MM.1S (cell line): ENCODE results near the gene ARHGEF12.

ENCODE experiments used
- DNase-seq: peaks from one replicate; pipeline ENCODE4 v3.0.0-alpha.2; 2015
- H2AFZ ChIP-seq: fragments of 300-600 bp; sonication (generic); 2 replicates; pipeline ENCODE4 v1.6.0; 2016; ENCODE audit warnings: antibody characterized with exemption, low read length
- H3F3A ChIP-seq: fragments of 300-600 bp; sonication (generic); 2 replicates; pipeline ENCODE4 v1.6.1; 2016; ENCODE audit warnings: mild to moderate bottlenecking, antibody characterized with exemption, low read length, moderate library complexity, mixed read lengths; ENCODE audit not compliant: insufficient read depth
- H3K27ac ChIP-seq: fragments of 300-600 bp; sonication (generic); 2 replicates; pipeline ENCODE4 v1.5.1; 2016; ENCODE audit warnings: mild to moderate bottlenecking, low read length
- H3K27me3 ChIP-seq: fragments of 300-600 bp; sonication (generic); replicated peaks from 2 replicates; pipeline ENCODE4 v1.6.0; 2016; ENCODE audit warnings: low read length; ENCODE audit not compliant: insufficient read depth
- H3K36me3 ChIP-seq: fragments of 300-600 bp; sonication (generic); replicated peaks from 2 replicates; pipeline ENCODE4 v1.6.1; 2016; ENCODE audit warnings: mild to moderate bottlenecking, low read length, mixed read lengths; ENCODE audit not compliant: insufficient read depth
- H3K4me1 ChIP-seq: fragments of 300-600 bp; sonication (generic); 2 replicates; pipeline ENCODE4 v1.6.1; 2016; ENCODE audit warnings: low read length, mixed read lengths
- H3K4me2 ChIP-seq: fragments of 300-600 bp; sonication (generic); 2 replicates; pipeline ENCODE4 v1.6.0; 2016; ENCODE audit warnings: low read depth, low read length
- H3K4me3 ChIP-seq: fragments of 300-600 bp; sonication (generic); 2 replicates; pipeline ENCODE4 v1.5.1; 2016; ENCODE audit warnings: low read length, mixed read lengths
- H3K79me2 ChIP-seq: fragments of 300-600 bp; sonication (generic); 2 replicates; pipeline ENCODE4 v1.6.1; 2016; ENCODE audit warnings: mixed run types, low read length, mixed read lengths
- H3K9ac ChIP-seq: fragments of 300-600 bp; sonication (generic); 2 replicates; pipeline ENCODE4 v1.6.1; 2016; ENCODE audit warnings: low read length, mixed read lengths
- H3K9me2 ChIP-seq: fragments of 300-600 bp; sonication (generic); replicated peaks from 2 replicates; pipeline ENCODE4 v1.6.1; 2016; ENCODE audit warnings: mild to moderate bottlenecking, low read length, mixed read lengths; ENCODE audit not compliant: insufficient read depth
- H3K9me3 ChIP-seq: fragments of 300-600 bp; sonication (generic); replicated peaks from 2 replicates; pipeline ENCODE4 v1.6.1; 2016; ENCODE audit warnings: mild to moderate bottlenecking, low read length, mixed read lengths; ENCODE audit not compliant: insufficient read depth
- H4K20me1 ChIP-seq: fragments of 300-600 bp; sonication (generic); 2 replicates; pipeline ENCODE4 v1.6.1; 2016; ENCODE audit warnings: mild to moderate bottlenecking, low read length, moderate library complexity, mixed read lengths; ENCODE audit not compliant: insufficient read depth
- EZH2 ChIP-seq: fragments of 300-600 bp; sonication (generic); optimal IDR thresholded peaks from 2 replicates; pipeline ENCODE3; 2017; ENCODE audit warnings: low read depth, mild to moderate bottlenecking, antibody characterized with exemption, low read length, mixed read lengths
- EZH2phosphoT487 ChIP-seq: fragments of 300-600 bp; sonication (generic); IDR thresholded peaks from 2 replicates; pipeline ENCODE4 v1.6.1; 2018; ENCODE audit warnings: antibody characterized with exemption, low read length
- TF ChIP-seq, protein P1 (sequence below): fragments of 300-600 bp; sonication (generic); IDR thresholded peaks from 2 replicates; pipeline ENCODE4 v1.5.1; 2016; ENCODE audit warnings: antibody characterized with exemption, low read length, mixed read lengths

Gene ARHGEF12

DNA sequence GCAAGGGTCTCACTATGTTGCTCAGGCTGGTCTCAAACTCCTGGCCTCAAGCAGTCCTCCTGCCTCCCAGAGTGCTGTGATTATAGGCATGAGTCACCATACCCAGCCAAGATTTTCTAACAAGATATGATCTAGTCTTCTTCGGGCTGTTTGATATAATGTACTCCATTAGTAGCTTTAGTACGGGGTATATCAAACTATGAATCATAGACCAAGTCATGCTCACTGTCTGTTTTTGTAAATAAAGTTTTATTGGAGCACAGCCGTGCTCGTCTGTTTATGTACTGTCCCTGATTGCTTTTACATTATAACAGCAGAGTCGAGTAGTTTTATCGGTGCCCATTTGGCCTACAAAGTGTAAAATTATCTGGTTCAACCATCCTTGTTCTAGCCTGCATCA lies 131.4 kb downstream of the ARHGEF12 start:
- peaks cover 11% of the 10 kb centered on the region for H3K36me3 ChIP-seq
- DNase-seq = no peak
- H3K79me2 ChIP-seq = no peaks in the 10 kb centered on the region
- H3K27ac ChIP-seq = no peak overlapping the region
- H3K4me1 ChIP-seq = no peaks in the 10 kb centered on the region
- no peak for TF ChIP-seq EZH2
- TF ChIP-seq EZH2phosphoT487 = no peak
- TF ChIP-seq, protein P1, sequence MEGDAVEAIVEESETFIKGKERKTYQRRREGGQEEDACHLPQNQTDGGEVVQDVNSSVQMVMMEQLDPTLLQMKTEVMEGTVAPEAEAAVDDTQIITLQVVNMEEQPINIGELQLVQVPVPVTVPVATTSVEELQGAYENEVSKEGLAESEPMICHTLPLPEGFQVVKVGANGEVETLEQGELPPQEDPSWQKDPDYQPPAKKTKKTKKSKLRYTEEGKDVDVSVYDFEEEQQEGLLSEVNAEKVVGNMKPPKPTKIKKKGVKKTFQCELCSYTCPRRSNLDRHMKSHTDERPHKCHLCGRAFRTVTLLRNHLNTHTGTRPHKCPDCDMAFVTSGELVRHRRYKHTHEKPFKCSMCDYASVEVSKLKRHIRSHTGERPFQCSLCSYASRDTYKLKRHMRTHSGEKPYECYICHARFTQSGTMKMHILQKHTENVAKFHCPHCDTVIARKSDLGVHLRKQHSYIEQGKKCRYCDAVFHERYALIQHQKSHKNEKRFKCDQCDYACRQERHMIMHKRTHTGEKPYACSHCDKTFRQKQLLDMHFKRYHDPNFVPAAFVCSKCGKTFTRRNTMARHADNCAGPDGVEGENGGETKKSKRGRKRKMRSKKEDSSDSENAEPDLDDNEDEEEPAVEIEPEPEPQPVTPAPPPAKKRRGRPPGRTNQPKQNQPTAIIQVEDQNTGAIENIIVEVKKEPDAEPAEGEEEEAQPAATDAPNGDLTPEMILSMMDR = no peak
- H3K4me3 ChIP-seq = no peak overlapping the region
- no peak overlapping the region for H2AFZ ChIP-seq
- no peaks in the 10 kb centered on the region for H4K20me1 ChIP-seq
- no peaks in the 10 kb centered on the region for H3K9me2 ChIP-seq
- no peaks in the 10 kb centered on the region for H3K27me3 ChIP-seq
- no peak overlapping the region for H3K4me2 ChIP-seq
- H3K9ac ChIP-seq = no peak overlapping the region
- no peaks in the 10 kb centered on the region for H3K9me3 ChIP-seq
- no peaks in the 10 kb centered on the region for H3F3A ChIP-seq

DNA sequence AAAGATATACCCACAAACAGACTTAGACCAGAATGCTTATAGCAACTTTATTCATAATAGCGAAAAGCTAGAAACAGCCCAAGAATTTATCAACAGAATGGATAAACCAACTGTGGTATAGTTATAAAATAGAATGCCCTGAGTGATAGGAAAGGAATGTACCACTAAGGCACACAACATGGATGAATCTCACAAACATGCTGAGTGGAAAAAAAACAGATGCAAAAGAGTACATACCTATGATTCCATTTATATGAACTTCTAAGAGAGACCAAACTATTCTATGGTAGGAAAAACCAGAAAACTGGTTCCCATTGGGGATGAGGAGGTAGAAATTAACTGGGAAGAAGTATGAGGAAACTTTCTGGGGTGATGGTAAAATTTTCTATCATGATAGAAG lies 134.9 kb downstream of the ARHGEF12 start:
- H3K9ac ChIP-seq = no peak overlapping the region
- H4K20me1 ChIP-seq = no peaks in the 10 kb centered on the region
- no peak overlapping the region for H2AFZ ChIP-seq
- H3K27me3 ChIP-seq = no peaks in the 10 kb centered on the region
- H3K4me2 ChIP-seq = no peak overlapping the region
- H3K27ac ChIP-seq = no peak overlapping the region
- peaks cover 5% of the 10 kb centered on the region for H3K36me3 ChIP-seq
- no peaks in the 10 kb centered on the region for H3K4me1 ChIP-seq
- H3F3A ChIP-seq = no peaks in the 10 kb centered on the region
- H3K79me2 ChIP-seq = no peaks in the 10 kb centered on the region
- H3K9me3 ChIP-seq = no peaks in the 10 kb centered on the region
- no peak overlapping the region for H3K4me3 ChIP-seq
- TF ChIP-seq EZH2 = no peak
- TF ChIP-seq, protein P1 = no peak
- no peak for TF ChIP-seq EZH2phosphoT487
- no peak for DNase-seq
- H3K9me2 ChIP-seq = no peaks in the 10 kb centered on the region

DNA sequence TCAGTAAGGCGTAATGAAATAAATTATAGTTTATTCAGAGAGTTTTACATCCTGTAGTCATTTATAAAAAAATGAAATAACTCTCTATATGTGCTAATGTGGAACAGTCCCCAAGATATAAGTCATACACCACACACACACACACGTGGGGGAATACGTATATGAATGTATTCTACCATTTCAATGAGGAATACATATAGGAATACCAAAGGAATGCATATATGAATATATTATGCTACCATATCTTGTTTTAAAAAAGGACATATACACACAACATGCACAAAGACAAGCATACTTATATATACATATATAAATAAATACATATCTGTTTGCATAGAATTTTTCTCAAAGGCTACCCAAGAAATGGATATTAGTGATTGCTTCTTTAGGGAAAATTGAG lies 135.8 kb downstream of the ARHGEF12 start:
- H3K36me3 ChIP-seq = peaks cover 10% of the 10 kb centered on the region
- H4K20me1 ChIP-seq = no peaks in the 10 kb centered on the region
- DNase-seq = no peak

DNA sequence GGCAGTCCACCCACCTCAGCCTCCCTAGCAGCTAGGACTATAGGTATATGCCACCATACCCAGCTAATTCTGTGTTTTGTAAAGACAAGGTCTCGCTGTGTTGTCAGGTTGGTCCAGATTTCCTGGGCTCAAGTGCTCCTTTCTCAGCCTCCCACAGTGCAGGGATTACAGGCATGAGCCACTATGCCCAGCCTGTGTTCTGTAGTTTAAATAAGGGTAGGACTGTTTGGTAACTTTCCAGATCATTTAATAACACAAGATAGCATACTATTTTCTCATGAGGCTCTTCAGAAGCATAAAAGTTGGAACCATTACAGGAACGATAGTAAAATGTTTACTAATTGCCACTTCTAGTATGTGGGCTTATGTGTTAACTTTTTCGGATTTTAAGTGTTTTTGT lies 137.3 kb downstream of the ARHGEF12 start:
- Histone ChIP-seq H4K20me1 (no peaks in the 10 kb centered on the region), H3K36me3 (peaks cover 10% of the 10 kb centered on the region)
- no peak for DNase-seq

More for the DNA sequence above, 135.8 kb downstream of the ARHGEF12 start:
- H3K9me2 ChIP-seq = no peaks in the 10 kb centered on the region
- no peaks in the 10 kb centered on the region for H3F3A ChIP-seq
- no peaks in the 10 kb centered on the region for H3K27me3 ChIP-seq
- no peak overlapping the region for H3K27ac ChIP-seq
- no peaks in the 10 kb centered on the region for H3K4me1 ChIP-seq
- no peaks in the 10 kb centered on the region for H3K79me2 ChIP-seq
- H3K4me2 ChIP-seq = no peak overlapping the region
- TF ChIP-seq EZH2phosphoT487 (no peak), EZH2 (no peak)
- H3K9me3 ChIP-seq = no peaks in the 10 kb centered on the region
- H3K9ac ChIP-seq = no peak overlapping the region
- H3K4me3 ChIP-seq = no peak overlapping the region
- no peak overlapping the region for H2AFZ ChIP-seq

More for the DNA sequence above, 137.3 kb downstream of the ARHGEF12 start:
- TF ChIP-seq EZH2 (no peak), EZH2phosphoT487 (no peak)
- TF ChIP-seq, protein P1 = no peak
- no peak overlapping the region for H3K9ac ChIP-seq
- H3K9me2 ChIP-seq = no peaks in the 10 kb centered on the region
- no peak overlapping the region for H2AFZ ChIP-seq
- H3K27ac ChIP-seq = no peak overlapping the region
- H3K4me1 ChIP-seq = peaks cover 6% of the 10 kb centered on the region
- H3K27me3 ChIP-seq = no peaks in the 10 kb centered on the region
- no peaks in the 10 kb centered on the region for H3K79me2 ChIP-seq
- no peak overlapping the region for H3K4me3 ChIP-seq
- H3K4me2 ChIP-seq = no peak overlapping the region
- no peaks in the 10 kb centered on the region for H3F3A ChIP-seq
- no peaks in the 10 kb centered on the region for H3K9me3 ChIP-seq
